Keratinocyte (primary cell): ENCODE measurements around the gene SAMD4A.

Experiments used
- EZH2 ChIP-seq: IDR thresholded peaks from one replicate; pipeline ENCODE4 v1.6.1; 2012; ENCODE audit warnings: inconsistent platforms, mild to moderate bottlenecking, low read length, moderate library complexity
- TF ChIP-seq, protein P1 (sequence below), 3 experiments: IDR thresholded peaks in 1 of 3; conservative IDR thresholded peaks in 1 of 3; optimal IDR thresholded peaks in 1 of 3; 2 replicates in 2 of 3; 3 replicates in 1 of 3; pipeline versions ENCODE3 to v1.5.1; 2011; ENCODE audit warnings: low read length in 3 of 3, mild to moderate bottlenecking in 3 of 3, moderate library complexity in 2 of 3, control low read depth in 1 of 3, inconsistent platforms in 1 of 3; ENCODE audit not compliant: insufficient read depth in 2 of 3; ENCODE audit errors: extremely low read depth in 1 of 3

DNA sequence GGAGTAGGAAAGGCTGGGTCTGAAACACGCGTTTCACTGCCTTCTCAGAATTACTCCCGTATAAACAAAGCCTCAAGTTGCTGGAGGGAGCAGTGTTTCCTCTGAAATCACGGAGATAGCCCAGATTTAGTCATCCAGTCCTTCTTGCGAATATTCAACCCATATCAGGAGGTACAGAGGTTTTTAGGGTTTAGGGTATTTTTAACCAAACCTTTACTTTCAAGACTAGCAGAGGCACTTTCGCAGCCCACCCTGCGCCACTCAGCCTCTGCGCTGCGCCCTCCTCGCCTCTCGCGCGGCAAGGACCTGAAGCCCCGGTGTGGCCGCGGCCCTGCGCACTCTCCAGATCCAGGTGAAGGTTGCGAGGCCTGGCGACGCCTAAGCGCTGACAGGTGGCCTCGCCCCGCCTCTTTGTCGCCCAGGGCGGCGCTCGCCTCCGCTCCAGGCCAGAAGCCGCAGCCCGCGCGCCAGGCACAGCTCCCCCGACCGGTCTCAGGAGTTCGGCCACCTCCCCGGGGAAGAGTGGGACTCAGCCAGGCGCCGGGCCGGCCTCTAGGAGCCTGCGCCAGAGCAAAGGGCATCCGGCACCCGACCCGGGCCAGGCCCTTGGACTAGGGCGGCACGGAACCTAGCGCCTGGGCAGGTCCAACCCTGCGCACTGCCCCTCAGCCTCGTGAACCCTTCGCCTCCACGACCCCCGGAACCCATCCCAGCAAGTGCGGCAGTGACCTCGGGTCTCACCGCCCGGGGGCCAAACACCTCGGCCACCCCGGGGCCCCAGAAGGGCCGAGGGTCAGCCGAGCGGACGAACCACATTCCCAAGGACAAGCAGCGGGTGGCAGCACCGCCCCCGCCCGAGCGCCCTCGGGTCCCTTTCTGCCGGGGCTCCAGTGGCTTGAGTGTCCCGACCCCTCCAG lies 1.8 kb upstream of the SAMD4A start:
- TF ChIP-seq, protein P1, sequence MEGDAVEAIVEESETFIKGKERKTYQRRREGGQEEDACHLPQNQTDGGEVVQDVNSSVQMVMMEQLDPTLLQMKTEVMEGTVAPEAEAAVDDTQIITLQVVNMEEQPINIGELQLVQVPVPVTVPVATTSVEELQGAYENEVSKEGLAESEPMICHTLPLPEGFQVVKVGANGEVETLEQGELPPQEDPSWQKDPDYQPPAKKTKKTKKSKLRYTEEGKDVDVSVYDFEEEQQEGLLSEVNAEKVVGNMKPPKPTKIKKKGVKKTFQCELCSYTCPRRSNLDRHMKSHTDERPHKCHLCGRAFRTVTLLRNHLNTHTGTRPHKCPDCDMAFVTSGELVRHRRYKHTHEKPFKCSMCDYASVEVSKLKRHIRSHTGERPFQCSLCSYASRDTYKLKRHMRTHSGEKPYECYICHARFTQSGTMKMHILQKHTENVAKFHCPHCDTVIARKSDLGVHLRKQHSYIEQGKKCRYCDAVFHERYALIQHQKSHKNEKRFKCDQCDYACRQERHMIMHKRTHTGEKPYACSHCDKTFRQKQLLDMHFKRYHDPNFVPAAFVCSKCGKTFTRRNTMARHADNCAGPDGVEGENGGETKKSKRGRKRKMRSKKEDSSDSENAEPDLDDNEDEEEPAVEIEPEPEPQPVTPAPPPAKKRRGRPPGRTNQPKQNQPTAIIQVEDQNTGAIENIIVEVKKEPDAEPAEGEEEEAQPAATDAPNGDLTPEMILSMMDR (optimal IDR thresholded peaks at IDR 0.05 in 1 of 3, IDR thresholded peaks at IDR 0.05 in 1 of 3, conservative IDR thresholded peaks at IDR 0.05 in 1 of 3; ENCODE audit: extremely low read depth in 1 of 3, insufficient read depth in 2 of 3, low read length in 3 of 3): peak in 1 of 3 experiments; percentile 23
- no peak for TF ChIP-seq EZH2
